GM19395 (cell line): Measurements from ENCODE around the gene FSIP1.

Source experiments
- ATAC-seq: cut with Tn5 transposase; IDR thresholded peaks from one replicate; pipeline ENCODE4 v1.9.1; 2021; ENCODE audit warnings: mild to moderate bottlenecking, moderate library complexity; ENCODE audit not compliant: unreplicated experiment

Gene FSIP1

DNA sequence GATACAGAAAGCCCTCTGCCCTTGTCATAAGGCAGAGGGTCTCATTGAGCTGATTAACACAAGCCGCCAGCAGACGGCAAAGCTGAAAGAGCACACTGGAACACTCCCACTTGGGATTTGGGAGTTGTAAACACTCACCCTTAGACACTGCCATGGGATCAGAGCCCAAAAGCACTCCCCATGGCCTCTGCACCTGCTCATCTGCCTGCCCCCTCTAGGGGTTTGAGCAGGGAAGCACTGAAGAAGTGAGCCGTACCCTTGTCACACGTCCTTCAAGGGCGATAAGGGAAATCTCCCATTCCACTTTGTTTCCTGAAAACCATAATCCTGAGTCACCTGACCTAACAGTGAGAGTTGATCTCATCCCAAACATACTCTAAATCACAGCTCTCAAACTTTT lies 14.7 kb downstream of the FSIP1 start:
- no peak for ATAC-seq

DNA sequence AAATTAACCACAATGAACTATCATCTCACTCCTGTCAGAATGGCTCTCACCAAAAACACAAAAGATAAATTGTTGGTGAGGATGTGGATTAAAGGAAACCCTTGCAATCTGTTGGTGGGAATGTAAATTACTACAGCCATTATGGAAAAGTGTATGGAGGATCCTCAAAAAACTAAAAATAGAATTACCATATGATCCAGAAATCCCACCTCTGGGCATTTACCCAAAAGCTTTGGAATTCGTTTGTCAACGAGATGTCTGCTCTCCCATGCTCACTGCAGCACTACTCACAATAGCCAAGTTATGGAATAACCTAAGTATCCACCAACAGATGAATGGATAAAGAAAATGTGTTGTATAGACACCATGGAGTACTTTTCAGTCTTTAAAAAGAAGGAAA lies 21.6 kb downstream of the FSIP1 start:
- no peak for ATAC-seq

DNA sequence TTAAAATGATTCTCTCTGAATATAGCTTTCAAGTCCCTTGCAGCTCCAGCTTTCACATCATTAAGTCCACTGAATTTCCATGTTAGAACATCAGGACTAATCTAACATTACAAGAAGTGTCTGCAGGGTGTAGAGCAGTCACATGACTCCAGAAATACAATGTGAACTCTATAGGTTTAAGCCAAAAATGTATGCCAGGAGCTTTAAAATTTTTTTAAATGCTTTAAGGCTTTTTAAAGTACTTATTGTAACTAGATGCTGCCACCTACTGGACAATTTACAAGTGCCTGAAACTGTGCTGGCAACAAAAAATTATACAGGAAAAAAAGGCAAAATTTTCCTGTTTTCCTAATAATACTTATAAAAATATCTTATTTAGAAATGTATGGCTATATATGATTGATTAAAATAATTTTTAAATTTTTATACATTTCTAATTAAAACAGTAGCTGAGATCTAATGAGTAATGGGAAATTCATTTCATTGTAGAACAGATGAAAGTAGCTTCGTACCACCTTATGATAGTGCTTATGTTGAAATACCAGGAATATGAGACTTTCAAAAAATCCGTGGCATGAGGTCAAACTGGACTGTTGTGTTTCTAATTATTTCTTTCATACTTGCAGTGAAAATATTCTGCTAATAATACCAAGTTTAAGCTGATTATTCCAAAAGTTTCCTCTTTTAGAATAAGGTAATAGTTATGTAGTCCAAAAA lies 25.7 kb downstream of the FSIP1 start:
- ATAC-seq: no peak

DNA sequence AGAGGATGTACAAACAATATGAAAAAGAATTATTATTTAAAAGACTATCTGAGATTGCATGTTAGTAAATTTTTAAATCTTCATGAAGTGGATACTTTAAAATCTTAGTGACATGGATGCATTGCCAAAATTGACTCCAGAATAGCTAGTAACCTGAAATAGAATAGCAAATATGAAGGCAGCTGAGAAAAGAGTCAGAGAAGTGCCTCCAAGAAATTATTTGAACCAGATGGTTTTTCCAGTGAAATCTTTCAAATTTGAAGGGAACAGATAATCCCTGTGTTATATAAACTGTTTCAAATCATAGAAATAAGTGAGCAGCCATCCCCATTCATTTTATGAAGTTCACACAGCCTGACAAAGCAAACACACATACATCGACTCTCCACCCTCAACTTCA lies 29.6 kb downstream of the FSIP1 start:
- no peak for ATAC-seq

DNA sequence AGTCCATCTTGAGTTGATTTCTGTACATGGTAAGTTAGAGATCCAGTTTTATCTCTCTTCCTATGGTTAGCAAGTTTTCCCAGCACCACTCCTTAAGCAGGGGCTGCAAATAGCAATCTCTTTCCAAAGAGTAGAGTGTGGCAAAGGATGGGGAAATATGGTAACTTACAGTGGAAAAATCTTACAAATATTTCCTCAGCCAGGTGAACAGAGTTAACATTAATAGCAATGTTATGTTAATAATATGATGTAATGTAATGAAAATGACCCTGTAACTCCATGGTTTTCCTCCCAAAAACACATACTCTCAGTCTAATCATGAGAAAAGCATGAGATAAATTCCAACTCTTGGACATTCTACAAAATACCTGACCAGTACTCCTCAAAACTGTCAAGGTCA lies 30.4 kb downstream of the FSIP1 start:
- ATAC-seq: no peak

DNA sequence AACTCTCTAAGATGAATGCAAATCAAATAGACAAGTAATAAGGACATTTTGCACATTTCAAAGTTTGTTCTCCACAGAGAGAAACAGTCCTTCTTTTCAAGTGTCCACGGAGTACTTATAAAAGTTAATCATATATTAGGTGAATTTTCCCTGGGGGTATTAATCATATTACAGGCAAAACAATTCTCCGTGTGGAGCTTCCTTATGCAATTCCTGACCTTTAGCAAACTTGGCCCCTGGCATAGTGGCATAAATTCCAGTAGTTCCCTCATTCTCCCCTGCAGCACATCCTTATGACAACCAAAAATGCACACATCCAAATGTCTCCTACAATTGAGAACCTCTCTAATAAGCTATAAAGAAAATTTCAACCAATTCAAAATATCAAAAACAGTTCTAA lies 34.4 kb downstream of the FSIP1 start:
- no peak for ATAC-seq

DNA sequence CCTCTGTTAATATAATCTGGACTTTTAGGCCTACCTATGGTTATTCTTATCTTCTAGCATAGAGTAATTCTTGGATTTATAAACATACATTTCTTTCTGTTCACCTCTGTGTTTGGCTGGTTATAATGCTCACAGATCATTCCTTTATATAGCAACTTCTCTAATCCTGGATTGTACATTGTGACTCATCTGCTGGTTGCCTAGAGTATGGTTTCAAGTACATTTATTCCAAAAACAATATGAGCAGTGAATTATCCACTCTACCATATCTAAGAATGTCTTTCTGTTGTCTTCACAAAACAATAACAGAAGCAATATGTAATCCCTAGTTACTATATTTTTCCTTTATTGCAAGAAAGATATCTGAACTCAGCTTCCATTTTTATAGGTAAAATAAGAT lies 35.3 kb downstream of the FSIP1 start:
- ATAC-seq: no peak

DNA sequence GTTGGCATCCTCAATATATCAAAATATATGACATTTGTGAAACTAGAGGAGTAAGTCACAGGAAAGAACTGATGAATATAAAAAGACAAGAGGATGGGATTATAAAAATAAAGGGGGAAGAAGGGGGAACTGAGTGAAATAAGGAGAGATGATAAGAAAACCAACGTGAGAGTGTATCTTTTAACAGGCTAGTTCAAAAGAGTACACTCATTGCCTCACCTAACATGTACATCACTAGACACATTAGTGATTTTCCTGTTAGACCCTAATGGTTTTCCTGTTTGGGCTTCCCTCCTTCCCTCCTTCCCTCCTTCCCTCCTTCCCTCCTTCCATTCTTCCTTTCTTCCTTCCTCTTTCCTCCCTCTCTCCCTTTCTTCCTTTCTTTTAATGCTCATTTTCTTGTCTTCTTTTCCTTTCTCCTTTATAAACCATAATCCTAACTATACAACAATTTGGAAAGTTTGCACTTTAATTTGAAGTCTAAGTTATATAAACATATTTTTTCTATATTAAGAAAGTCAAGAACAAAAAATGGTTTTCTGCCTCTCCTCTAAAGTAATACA lies 35.8 kb downstream of the FSIP1 start:
- no peak for ATAC-seq

DNA sequence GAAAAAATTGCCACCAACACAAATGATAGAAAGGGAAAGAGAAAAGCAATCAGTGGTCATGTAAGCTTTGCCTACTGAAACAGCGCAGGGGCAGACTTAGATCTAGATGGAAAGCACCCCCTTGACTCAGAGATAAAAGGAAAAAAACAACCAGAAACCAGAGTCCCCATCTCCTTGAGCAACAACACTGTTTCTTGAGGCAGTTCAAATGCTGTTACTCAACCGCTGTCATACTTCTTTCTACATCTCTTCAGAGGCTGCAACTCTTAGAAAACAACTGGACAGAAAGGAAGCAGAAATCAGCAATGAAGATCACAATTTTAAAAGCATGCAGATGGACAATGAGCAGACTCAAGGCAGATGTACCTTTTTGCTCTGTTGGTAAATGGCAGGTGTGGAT lies 36.5 kb downstream of the FSIP1 start:
- no peak for ATAC-seq

DNA sequence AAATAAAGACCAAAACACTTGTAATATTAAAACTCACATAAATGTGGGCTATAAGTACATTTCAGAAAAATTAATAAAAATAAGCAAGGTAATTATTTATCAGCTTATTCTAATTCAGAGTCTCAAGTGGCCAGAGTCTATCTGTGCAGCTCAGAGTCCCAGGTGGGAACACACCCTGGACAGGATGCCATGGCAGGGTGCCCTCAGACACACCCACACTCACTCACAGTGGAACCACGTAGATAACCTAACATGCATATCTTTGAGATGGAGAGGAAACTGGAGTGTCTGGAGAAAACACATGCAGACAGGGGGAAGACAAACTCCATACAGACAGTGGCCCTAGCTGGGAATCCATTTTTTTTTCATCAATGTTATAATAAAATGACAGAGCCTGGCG lies 37.2 kb downstream of the FSIP1 start:
- no peak for ATAC-seq

DNA sequence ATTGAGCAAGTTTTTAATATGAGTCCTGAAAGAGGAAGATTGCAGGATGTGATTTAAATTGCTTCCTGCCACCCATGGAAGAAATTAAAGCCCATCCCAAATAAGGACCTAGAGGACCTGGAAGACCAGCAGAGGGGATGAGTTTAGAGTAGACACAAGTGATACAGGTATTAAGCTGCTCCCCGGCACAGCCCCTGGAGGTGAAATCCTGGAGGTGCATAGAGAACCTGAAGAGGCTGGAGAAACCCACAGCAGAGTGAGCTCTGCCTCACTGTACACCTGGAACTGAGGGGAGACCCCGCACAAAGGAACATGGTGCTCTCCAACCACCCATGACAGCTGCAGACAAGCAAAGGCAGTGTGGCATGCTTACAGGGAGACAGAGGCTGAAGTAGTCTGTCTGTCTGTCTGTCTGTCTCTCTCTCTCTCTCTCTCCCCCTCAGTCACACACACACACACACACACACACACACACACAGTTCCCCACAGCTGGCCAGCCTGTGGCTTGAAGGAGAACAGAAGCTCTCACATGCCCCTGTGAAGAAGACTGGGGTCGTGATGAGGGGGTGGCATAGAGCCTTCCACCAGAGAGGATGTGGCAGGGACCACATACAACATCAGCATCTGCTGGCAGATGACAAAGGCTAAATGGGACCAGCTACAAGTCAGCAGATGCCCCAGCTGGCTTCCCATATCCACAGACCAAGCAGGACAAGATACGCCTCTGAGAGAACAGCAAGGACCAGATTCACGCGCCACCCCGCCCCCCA lies 38.1 kb downstream of the FSIP1 start:
- ATAC-seq: no peak

DNA sequence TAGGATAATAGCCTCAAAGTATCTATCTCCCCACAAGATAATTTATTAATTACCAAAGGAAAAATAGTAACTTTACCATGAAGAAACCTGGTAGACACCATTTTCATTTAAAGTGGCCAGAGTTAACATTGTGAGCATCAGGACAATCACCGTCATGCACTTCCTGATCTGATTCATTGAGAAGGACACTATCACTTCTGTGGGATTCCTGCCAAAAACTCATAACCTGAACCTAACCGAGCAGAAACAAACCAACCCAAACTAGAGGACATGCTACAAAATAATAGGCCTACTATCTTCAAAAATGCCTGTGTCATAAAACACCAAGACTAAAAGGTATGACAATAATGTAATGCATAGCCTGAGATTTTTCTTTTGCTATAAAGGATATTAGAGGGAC lies 39.0 kb downstream of the FSIP1 start:
- ATAC-seq: no peak

DNA sequence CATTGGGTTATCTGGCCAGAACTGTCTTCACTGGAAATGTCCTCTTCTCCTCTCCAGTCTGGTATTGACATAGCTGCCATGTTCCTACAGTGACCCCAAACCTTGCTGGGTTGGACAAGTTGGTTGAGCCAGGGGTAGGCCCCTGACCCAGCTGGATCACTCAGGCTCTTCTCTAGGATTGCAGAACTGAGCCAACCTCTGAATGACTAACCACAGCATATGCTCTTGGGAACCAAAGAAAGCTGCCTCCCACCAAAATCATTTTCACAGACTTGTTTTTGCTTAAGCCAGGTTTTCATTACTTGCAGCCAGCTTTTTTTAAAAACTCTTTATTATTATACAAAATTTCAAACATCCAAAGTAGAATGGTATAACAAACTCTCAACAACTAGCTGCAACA lies 41.4 kb downstream of the FSIP1 start:
- ATAC-seq: no peak

DNA sequence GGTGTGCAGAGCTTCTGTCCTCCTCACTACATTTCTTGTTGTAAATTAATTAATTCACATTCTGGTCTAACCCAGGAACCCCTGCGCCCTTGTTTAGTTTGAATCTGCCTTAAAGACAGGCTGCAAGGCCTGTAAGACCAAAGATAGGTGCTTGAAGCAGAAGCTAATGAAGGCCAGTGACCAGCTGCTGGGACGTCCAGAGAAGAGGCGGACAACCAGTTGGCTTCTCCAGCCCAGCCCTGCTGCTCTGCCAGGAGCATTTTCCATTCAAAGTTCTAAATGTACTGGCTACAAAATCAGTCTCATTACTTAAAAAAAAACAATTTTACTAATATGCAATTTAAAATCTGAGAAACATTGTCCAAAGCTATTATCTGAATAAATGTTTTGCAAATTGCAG lies 43.6 kb downstream of the FSIP1 start:
- no peak for ATAC-seq

DNA sequence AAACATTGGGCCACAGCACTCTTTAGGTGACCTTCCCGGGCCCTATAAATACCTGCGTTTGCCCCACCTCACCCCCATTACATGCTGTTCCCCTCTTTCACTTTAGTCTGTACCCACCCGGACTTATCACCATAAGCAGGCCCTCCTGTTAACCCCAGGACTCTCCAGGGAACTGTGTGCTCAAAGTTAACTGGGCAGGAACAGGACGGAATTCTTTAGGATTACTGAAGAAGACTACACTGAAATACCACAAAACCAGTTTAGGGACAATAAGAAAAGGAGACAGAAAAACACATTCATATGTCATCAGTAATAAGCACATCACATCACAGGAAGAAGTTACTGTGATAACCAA lies 45.5 kb downstream of the FSIP1 start:
- ATAC-seq: no peak

DNA sequence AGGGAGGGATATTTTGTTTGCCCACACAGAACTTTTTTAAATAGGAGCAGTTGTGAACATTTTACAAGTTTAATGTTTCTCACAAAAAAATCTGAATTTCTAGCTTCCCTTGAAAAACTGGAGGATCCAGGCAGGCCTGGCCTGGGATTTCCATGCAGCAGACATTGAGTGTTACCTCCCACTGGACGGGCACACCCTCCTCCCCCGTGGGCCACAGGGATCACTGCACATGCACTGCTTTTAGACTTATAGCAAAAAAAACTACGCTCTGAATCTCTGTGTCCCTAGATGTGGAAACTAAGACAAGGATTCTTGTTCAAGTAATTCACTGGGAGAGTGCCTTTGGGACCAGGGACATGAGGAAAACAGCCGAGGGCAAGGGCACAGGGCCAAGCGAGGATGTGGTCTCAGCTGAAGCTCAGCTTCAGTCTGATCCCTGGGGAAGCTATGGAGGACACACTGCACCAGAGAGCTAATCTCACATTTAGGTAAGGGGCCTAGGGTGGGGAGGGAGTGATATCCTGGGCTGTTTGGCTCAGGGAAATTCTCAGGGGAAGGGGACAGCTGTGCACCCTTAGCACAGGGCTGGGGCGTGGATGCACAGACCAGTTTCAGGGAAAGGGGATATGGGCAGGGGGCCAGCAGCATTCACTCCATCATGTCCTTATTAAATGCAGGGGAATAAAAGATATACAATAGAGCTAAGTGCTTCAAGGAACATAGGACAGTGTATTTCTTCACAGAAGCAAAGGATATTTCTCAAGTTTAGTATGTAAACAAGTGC lies 46.0 kb downstream of the FSIP1 start:
- ATAC-seq: no peak

DNA sequence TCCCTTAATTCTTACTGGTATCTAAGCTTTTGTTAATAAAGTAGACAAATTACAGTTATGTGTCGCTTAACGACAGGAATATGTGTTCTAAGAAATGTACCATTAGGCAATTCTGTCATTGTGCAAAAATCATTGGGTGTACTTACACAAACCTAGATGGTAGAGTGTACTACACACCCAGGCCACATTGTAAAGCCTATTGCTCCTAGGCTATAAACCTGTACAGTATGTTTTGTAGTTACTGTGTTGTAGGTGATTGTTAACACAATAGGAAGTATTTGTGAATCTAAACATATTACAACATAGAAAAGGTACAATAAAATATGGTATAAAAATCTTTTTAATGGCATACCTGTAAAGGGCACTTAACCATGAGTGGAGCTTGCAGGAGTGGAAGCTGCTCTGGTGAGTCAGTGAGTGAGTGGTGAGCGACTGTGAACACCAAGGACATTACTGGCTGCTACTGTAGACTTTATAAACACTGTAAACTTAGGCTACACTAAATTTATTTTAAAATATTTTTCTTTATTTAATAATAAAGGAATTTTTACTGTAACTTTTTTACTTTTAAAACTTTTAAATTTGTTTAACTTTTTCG lies 47.4 kb downstream of the FSIP1 start:
- ATAC-seq: no peak

DNA sequence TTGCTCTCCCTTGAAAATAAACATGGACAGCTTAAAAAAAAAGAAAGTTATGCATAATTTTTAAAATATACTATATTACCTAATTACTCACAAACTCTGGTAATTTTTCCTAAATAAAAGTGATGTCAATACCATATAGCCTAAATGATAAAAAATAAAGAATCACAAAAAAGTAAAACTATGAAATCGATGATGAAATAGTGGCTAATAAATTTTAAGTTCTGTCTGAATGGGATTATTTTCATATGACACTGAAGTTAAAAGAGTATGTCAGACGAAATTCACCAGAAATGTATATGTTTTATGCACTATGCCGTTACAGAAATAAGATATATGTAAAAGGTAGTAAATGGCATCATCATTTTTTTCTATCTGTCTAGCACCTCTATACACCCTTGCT lies 51.4 kb downstream of the FSIP1 start:
- ATAC-seq: no peak

DNA sequence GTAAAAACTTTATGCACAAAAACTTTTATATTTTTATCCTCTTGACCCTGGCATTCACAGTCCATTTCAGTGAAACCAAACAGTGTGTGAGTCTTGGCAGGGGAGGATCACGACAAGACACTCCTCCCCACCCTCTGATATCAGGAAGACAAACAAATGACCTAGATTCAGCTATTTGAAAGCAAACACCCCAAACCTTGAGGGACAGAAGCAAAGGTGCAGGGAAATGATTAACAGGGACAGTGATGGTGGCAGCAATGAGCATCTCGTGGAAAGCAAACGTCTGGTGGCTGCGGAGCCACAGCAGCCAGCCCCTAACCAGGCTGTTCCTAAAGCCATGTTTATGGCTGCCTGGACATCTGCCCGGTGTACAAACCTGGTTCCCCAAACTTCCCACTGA lies 52.1 kb downstream of the FSIP1 start:
- ATAC-seq: no peak

DNA sequence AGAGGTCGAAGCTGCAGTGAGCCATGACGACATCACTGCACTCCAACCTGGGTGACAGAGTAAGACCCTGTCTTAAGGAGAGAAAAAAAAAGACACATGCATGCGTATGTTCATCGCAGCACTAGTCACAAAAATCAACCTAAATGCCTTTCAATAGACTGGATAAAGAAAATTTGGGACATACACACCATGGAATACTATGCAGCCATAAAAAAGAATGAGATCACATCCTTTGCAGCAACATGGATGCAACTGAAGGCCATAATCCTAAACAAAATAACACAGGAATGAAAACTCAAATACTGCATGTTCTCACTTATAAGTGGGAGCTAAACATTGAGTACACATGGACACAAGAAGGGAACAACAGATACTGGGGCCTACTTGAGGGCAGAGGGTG lies 53.1 kb downstream of the FSIP1 start:
- no peak for ATAC-seq

DNA sequence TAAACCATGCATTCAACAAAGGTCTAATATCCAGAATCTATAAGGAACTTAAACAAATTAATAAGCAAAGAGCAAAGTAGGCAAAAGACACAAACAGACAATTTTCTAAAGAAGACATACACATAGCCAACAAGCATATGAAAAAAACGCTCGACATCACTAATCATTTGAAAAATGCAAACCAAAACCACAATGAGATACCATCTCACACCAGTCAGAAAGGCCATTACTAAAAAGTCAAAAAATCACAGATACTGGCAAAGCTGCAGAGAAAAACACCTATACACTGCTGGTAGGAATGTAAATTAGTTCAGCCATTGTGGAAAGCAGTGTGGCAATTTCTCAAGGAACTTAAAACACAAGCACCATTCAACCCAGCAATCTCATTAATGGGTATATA lies 53.8 kb downstream of the FSIP1 start:
- no peak for ATAC-seq
